WTC11 (cell line): Measurements from ENCODE around the gene ABCG1. TPM values are rescaled to one million over a fixed set of nuclear protein-coding genes. Genes with fewer than 3 reads are reported as not detected.

Experiments used
- ATAC-seq: fragments of 200-7000 bp; cut with Tn5 transposase; 2 replicates; pipeline ENCODE4 v1.10.0; 2021; ENCODE audit warnings: mild to moderate bottlenecking, moderate library complexity
- CTCF ChIA-PET: fragments of 300-600 bp; sonication (Branson Sonifier 250); formaldehyde crosslinking; loops from one replicate; lab custom pipeline; 2021; ENCODE audit warnings: antibody characterized with exemption; lab: Charles Lee
- POLR2A ChIA-PET: fragments of 350-600 bp; sonication (Branson Sonifier 250); formaldehyde crosslinking; loops from one replicate; lab custom pipeline; 2021; ENCODE audit warnings: antibody characterized with exemption; lab: Charles Lee
- DNase-seq: peaks from one replicate; pipeline ENCODE4 v3.0.0; 2021; ENCODE audit warnings: low spot score
- H3K27ac Mint-ChIP-seq: 2 replicates; pipeline ENCODE4 v1.8.0; 2021; ENCODE audit warnings: mixed read lengths
- H3K27me3 Mint-ChIP-seq: 2 replicates; pipeline ENCODE4 v1.8.0; 2021; ENCODE audit warnings: low read depth, mild to moderate bottlenecking, moderate library complexity, mixed read lengths
- H3K36me3 Mint-ChIP-seq: 2 replicates; pipeline ENCODE4 v1.8.0; 2021; ENCODE audit warnings: mixed read lengths
- H3K4me1 Mint-ChIP-seq: 2 replicates; pipeline ENCODE4 v1.8.0; 2022; ENCODE audit warnings: mixed read lengths
- H3K4me3 Mint-ChIP-seq: 2 replicates; pipeline ENCODE4 v1.8.0; 2021; ENCODE audit warnings: mild to moderate bottlenecking, moderate library complexity, mixed read lengths
- H3K9me3 Mint-ChIP-seq: 2 replicates; pipeline ENCODE4 v1.8.0; 2021; ENCODE audit warnings: mixed read lengths
- CREB1 ChIP-seq: sonication (generic); formaldehyde crosslinking; IDR thresholded peaks from 2 replicates; pipeline ENCODE4 v1.8.0; 2023; ENCODE audit warnings: mild to moderate bottlenecking, missing genetic modification reagents
- CTCF ChIP-seq: fragments of 200-600 bp; IDR thresholded peaks from 2 replicates; pipeline ENCODE4 v1.8.0; 2022; ENCODE audit warnings: antibody characterized with exemption
- FOXK1 ChIP-seq: sonication (generic); formaldehyde crosslinking; IDR thresholded peaks from 2 replicates; pipeline ENCODE4 v1.8.0; 2022; ENCODE audit warnings: mild to moderate bottlenecking, moderate library complexity, missing genetic modification reagents
- GTF2I ChIP-seq: fragments of 250-450 bp; sonication (Bioruptor Pico); conservative IDR thresholded peaks from 2 replicates; pipeline ENCODE4 v1.4.0; 2021; ENCODE audit warnings: mild to moderate bottlenecking
- IRF2 ChIP-seq: sonication (generic); formaldehyde crosslinking; IDR thresholded peaks from 2 replicates; pipeline ENCODE4 v1.8.0; 2022; ENCODE audit warnings: low read depth, missing genetic modification reagents, borderline replicate concordance
- NFE2L1 ChIP-seq: sonication (generic); formaldehyde crosslinking; IDR thresholded peaks from 2 replicates; pipeline ENCODE4 v1.8.1; 2023; ENCODE audit warnings: missing genetic modification reagents
- SP1 ChIP-seq: sonication (generic); formaldehyde crosslinking; conservative IDR thresholded peaks from 2 replicates; pipeline ENCODE4 v1.8.1; 2022; ENCODE audit warnings: missing genetic modification reagents
- ZNF281 ChIP-seq: sonication (generic); formaldehyde crosslinking; IDR thresholded peaks from 2 replicates; pipeline ENCODE4 v1.8.0; 2023; ENCODE audit warnings: mild to moderate bottlenecking, missing genetic modification reagents
- ZNF532 ChIP-seq: fragments of 250-450 bp; sonication (Bioruptor Pico); IDR thresholded peaks from 2 replicates; pipeline ENCODE4 v1.9.0; 2021; ENCODE audit warnings: mild to moderate bottlenecking, borderline replicate concordance
- total RNA-seq: library from RNA; stranded (reverse); gene quantifications from 3 replicates; pipeline ENCODE4 v1.2.3, GENCODE V29; 2021
- TF ChIP-seq, protein P1 (sequence below): sonication (generic); formaldehyde crosslinking; IDR thresholded peaks from 2 replicates; pipeline ENCODE4 v1.8.0; 2023; ENCODE audit warnings: missing genetic modification reagents, mild to moderate bottlenecking, borderline replicate concordance

The ABCG1 gene
- total RNA-seq, 1 experiment from 2014 or later, result 4.0 TPM

- CTCF ChIA-PET, result interaction anchor here (1.2 to 11.5 kb wide), 4 partner anchors 20 to 171 kb away, joined by 3 to 165 read pairs (median 3); no protein-coding TSS in a partner anchor
- TF ChIP-seq NFE2L1 (CRISPR knock-in tag) (no peak), CTCF (no peak), IRF2 (CRISPR knock-in tag) (no peak), FOXK1 (CRISPR knock-in tag) (no peak), CREB1 (CRISPR knock-in tag) (no peak), GTF2I (no peak), ZNF281 (CRISPR knock-in tag) (no peak)
- TF ChIP-seq, all 79 proteins: peak for 0
- Mint-ChIP-seq H3K27ac (no peak overlapping the region), H3K27me3 (no peaks in the 10 kb centered on the region), H3K9me3 (no peaks in the 10 kb centered on the region), H3K36me3 (no peaks in the 10 kb centered on the region), H3K4me3 (no peak overlapping the region), H3K4me1 (peaks cover 68% of the 10 kb centered on the region)
- DNase-seq, result no peak
- POLR2A ChIA-PET, result no interaction called here
- ATAC-seq, result no peak
Observed at GRCh38 chr21:42316891-42317290, 98.0 kb downstream of the ABCG1 start.

DNA sequence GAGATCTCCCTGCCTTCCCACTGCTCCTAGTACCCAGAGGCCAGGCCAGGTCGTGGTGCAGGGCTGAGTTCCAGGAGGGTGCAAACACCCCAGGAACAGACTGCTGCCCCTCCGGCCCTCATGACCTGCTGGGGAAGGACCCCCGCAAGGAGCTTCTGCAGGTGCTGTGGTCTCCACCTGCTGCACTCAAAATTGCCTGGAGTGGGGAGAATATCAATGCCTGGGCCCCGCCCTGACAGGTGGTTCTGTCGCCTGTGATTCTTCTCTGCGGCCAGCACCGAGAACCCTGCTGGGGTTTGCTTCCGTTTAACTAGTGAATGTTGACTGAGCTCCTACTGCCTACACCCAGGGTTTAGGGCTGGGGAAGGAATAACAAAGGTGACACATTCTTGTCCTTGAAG, 98.4 kb downstream of the ABCG1 start:
- no peak for TF ChIP-seq SP1
- no peak for TF ChIP-seq ZNF532
- TF ChIP-seq, protein P1, sequence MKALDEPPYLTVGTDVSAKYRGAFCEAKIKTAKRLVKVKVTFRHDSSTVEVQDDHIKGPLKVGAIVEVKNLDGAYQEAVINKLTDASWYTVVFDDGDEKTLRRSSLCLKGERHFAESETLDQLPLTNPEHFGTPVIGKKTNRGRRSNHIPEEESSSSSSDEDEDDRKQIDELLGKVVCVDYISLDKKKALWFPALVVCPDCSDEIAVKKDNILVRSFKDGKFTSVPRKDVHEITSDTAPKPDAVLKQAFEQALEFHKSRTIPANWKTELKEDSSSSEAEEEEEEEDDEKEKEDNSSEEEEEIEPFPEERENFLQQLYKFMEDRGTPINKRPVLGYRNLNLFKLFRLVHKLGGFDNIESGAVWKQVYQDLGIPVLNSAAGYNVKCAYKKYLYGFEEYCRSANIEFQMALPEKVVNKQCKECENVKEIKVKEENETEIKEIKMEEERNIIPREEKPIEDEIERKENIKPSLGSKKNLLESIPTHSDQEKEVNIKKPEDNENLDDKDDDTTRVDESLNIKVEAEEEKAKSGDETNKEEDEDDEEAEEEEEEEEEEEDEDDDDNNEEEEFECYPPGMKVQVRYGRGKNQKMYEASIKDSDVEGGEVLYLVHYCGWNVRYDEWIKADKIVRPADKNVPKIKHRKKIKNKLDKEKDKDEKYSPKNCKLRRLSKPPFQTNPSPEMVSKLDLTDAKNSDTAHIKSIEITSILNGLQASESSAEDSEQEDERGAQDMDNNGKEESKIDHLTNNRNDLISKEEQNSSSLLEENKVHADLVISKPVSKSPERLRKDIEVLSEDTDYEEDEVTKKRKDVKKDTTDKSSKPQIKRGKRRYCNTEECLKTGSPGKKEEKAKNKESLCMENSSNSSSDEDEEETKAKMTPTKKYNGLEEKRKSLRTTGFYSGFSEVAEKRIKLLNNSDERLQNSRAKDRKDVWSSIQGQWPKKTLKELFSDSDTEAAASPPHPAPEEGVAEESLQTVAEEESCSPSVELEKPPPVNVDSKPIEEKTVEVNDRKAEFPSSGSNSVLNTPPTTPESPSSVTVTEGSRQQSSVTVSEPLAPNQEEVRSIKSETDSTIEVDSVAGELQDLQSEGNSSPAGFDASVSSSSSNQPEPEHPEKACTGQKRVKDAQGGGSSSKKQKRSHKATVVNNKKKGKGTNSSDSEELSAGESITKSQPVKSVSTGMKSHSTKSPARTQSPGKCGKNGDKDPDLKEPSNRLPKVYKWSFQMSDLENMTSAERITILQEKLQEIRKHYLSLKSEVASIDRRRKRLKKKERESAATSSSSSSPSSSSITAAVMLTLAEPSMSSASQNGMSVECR, result no peak
- Mint-ChIP-seq H3K9me3 (no peaks in the 10 kb centered on the region), H3K27ac (peak overlapping the region; percentile 68; the same call in 1 of the 2 replicates), H3K4me3 (no peak overlapping the region), H3K4me1 (peaks cover 64% of the 10 kb centered on the region), H3K36me3 (no peaks in the 10 kb centered on the region), H3K27me3 (no peaks in the 10 kb centered on the region)
- ChIA-PET CTCF (interaction anchor here (1.1 to 11.5 kb wide), 6 partner anchors 8 to 200 kb away, joined by 3 to 165 read pairs (median 4); no protein-coding TSS in a partner anchor), POLR2A (no interaction called here)
- ATAC-seq, result peak; percentile 17
- DNase-seq, result no peak
